GM18909 (cell line): ENCODE results near the gene NCAPG2.
A peak's percentile ranks its signal among the peaks of the same experiment; 100 is the strongest.
"Not testable (repeated sequence)": the region's sequence is repeated elsewhere in the genome, so short reads cannot be mapped to it uniquely, and the experiment has no call there.

ENCODE experiments used
- ATAC-seq: cut with Tn5 transposase; IDR thresholded peaks from one replicate; pipeline ENCODE4 v1.9.1; 2021; ENCODE audit warnings: mild to moderate bottlenecking; ENCODE audit not compliant: unreplicated experiment, poor library complexity

NCAPG2 gene

GRCh38 chr7:158710651-158711102 is 6.1 kb upstream of the NCAPG2 start:
- no peak for ATAC-seq

DNA sequence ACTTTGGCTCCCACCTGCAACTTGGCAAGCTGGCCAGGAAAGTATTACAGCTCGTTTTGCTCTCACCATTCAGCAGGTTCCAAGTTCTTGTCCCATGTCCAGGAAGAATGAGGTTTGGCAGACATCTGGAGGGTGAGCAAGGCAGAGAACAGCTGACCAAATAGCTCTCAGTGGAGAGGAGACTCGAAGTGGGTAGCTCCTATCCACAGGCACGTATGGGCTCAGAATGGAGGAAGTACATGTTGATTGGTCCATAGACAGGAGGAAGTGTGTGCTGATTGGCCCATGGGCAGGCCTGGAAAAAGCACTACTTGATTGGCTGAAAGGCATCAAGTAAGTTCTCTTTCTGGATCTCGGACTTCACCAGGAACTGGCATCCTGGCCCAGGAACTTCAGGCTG is 3.0 kb upstream of the NCAPG2 start:
- ATAC-seq, result no peak

GRCh38 chr7:158706710-158707590 is 2.3 kb upstream of the NCAPG2 start:
- no peak for ATAC-seq

DNA sequence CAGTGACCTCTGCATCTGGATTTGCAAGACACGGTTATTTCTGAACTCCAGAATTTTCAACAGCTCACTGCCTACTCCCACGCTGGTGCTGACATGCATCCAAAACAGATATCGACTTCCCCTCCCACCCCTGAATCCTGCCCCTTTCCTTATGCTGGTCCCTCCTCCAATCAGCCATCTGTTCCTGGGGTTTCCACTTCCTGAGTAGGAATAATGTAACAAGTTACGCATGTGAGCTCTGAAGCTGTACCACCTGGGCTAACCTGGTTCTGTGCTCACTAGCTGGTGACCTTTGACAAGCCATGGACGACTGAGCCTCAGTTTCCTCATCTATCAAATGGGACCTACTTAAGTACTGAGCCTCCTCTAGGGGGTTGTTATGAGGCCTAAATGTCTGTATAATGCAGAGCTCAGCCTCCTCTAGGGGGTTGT is 1.7 kb upstream of the NCAPG2 start:
- ATAC-seq, result no peak

DNA sequence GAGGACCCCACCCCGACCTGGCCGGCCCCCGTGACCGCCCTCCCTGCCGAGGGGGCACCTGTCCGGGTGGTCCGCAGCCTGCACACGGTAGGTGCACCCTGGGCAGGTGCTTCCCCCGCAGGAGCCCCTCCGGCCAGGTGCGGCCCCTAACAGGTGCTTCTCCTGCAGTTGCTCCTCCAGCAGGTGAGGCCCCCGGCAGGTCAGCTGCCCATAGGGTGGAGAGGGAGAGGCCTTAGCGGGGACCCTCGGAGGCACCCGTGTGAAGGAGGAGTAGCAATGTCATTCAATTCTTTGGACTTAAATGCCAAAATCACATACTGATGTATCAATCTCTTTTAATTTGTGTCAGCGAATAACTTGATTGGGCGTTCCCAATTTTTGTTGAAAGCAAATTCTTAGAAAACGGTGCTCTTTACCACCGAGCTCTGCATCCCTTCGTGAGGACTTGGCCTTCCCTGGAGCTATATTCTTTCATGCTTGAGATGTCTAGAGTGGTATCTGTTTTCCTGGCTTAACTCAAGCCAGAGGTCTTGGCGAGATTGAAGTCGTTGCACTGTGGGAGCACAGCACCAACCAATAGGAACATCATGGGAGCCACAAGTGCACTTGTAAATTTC is 738 bp upstream of the NCAPG2 start:
- ATAC-seq, result no peak

- ATAC-seq, result not testable (repeated sequence)
Measured at GRCh38 chr7:158703679-158704523, 703 bp downstream of the NCAPG2 start.

GRCh38 chr7:158702944-158703343 is 1.7 kb downstream of the NCAPG2 start:
- no peak for ATAC-seq

DNA sequence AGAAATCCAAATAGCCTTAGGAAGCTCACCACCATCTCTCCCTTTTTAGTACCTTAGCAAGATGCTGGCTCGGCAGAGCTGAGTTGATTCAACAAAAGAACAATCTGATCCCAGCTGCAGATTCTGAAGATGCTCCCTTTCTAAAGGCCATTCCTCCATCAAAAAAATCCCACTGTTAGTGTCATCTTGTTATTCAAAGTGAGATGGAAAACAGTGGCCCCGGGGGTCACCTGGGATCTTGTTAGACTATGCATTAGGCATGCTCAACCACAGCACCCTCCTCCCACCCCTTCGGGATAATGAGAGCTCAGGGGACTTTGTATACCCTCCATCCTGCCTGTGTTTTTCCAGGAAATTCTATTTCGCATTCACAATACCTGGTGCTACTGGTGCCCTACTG is 2.4 kb downstream of the NCAPG2 start:
- no peak for ATAC-seq

DNA sequence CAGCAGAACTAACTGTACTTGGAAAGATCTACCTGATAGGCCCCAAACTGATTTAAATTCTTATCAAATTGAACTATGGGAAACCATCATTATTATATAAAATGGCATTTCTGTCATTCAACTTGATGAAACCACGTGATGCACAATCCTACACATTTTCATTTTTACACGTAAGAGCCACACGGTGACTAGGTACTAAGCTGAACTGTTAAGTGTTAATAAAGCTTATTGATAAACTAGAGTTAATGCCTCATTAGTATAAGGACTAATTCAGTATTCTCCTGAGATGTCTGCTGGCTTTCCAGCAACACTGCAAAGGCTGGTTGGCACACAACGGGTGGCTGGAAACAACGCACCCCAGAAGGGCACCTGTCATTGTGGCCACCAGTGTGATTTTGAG is 4.6 kb downstream of the NCAPG2 start:
- no peak for ATAC-seq

- no peak for ATAC-seq
Measured at GRCh38 chr7:158699341-158699740, 5.3 kb downstream of the NCAPG2 start.

DNA sequence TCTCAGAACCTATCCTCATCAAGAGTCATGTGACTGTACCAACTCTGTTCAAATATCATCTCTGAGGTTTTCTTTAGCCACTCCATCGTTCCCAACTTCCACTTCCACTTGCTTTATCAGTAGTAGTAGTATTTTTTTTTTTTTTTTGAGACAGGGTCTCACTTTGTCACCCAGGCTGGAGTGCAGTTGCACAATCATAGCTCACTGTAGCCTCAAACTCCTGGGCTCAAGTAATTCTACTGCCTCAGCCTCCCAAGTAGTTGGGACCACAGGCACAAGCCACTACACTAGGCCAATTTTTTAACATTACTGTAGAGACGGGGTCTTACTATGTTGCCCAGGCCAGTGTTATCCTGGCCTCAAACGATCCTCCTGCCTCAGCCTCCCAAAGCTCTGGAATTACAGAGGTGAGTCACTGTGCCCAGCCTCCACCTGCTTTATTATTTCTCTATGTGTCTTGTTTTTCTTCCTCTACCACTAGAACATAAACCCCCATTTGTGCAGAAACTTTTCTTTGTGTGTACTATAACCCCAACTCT is 5.9 kb downstream of the NCAPG2 start:
- no peak for ATAC-seq

GRCh38 chr7:158697597-158697996 is 7.0 kb downstream of the NCAPG2 start:
- not testable (repeated sequence) for ATAC-seq

DNA sequence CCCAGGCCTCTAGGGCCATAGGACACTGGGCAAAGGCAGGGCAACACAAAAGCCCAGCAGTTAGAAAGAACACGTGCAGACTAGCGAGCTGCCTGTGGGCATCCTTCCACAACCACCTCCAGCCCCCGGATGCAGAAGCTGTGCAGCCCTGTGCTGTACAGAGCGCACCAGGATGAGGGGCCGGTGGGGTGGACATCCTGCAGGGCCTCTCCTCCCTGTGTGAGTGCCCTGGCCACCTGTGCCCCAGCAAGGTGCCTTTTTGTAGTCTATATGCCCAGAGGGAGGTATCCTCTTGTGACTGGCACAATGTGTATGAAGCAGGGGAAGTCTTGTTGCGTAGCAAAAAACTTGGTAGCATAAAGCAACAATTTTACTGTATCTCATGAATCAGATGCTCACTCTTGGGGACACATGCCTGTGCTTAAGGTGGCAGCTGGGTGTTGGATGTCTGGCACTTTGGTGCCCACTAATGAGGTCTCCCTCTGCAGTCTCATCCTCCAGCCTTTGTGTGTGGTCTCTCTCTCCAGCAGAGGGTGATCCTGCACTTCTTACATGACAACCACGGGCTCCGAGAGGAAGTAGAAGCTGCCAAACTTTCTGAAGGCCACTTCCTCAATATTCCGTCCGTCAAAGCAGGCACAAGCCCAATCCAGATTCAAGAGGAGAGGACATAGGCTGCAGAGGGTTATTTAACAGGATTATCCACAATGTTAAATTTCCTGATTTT is 8.7 kb downstream of the NCAPG2 start:
- ATAC-seq, result peak; percentile 87

GRCh38 chr7:158695056-158695455 is 9.5 kb downstream of the NCAPG2 start:
- no peak for ATAC-seq

DNA sequence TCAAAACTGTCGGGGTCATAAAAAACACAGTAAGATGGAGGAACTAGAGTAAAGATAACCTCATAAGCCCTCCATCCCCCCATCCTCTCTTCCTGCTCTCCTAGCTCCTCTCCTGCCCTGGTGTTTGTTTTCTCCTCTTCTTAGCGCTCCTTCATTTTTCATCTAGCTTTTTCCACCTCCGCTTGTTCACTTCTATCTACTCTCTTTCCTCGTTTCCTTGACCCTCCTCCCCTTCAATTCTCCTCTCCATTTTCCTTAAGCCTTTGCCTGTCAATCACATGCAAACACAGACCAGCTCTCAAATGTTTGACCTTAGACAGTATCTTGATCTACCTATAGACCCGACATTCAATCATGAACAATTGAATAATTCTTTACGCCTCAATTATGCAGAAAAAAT is 10.0 kb downstream of the NCAPG2 start:
- ATAC-seq, result no peak

GRCh38 chr7:158689488-158689887 is 15.1 kb downstream of the NCAPG2 start:
- ATAC-seq, result no peak

DNA sequence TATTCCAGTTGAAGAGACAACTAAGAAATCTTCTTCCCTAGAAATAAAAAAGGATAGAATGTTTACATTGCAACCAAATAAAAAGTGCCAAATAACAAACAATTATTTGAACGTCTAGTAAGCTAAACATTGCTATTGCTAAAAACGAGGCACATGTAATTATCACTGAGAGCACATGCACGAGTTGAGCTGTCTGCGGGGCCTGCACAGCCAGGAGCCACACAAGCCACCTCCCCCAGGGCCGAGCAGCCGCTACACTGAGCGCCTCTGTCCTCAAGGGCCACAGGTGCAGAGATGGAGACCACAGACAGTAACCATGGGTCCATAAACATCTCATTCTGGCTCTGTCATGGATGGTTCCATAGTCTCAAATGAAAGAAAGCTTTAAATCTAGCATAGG is 17.2 kb downstream of the NCAPG2 start:
- ATAC-seq, result no peak

GRCh38 chr7:158685693-158686092 is 18.9 kb downstream of the NCAPG2 start:
- ATAC-seq, result no peak

DNA sequence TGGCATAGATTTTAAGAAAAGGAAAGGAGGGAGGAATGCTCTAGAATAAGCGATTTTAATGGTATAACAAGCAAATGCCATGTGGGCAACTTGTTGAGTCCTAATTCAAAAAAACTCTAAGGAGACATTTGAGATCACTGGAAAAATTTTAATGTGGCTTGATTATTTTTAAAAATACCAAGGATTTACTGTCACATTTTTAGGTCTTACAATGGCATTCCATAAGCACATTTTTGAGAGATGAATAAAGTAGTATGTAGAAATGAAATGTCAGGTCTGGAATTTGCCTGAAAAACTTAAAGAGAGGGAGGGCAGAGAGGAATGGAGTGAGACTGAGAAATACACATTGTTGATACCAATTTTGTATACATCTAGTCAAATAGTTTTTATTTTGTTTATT is 20.3 kb downstream of the NCAPG2 start:
- no peak for ATAC-seq

GRCh38 chr7:158683541-158683940 is 21.1 kb downstream of the NCAPG2 start:
- no peak for ATAC-seq
